Vagina (tissue), 2 donors: ENCODE results near the gene TBCD.

Experiments
- POLR2A ChIP-seq, 2 donors: fragments of 450-650 bp; IDR thresholded peaks; one replicate each; pipeline ENCODE4 v1.6.1; 2017; ENCODE audit warnings: antibody characterized with exemption in 2 of 2, mild to moderate bottlenecking in 2 of 2, moderate library complexity in 2 of 2
- TF ChIP-seq, protein P1 (sequence below), 3 experiments: fragments of 450-650 bp in 2 of 3; fragments of 200-600 bp in 1 of 3; sonication (generic) in 1 of 3; IDR thresholded peaks; one replicate each; pipeline ENCODE4 v1.5.1; 2017 to 2019; ENCODE audit warnings: antibody characterized with exemption in 3 of 3, mild to moderate bottlenecking in 2 of 3, moderate library complexity in 2 of 3

DNA sequence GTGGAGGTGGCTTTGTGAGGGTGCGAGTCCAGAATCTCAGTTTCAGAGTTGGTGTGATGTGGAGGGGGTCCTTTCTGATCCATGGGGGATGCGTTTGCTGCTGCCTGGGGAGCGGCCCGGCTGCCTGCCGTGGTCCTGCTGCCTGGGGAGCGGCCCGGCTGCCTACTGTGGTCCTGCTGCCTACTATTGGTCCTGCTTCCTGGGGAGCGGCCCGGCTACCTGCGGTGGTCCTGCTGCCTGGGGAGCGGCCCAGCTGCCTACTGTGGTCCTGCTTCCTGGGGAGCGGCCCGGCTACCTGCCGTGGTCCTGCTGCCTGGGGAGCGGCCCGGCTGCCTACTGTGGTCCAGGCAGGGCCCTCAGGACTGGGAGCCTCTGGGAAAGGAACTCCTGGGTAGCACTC is 149.5 kb downstream of the TBCD start:
- TF ChIP-seq, protein P1, sequence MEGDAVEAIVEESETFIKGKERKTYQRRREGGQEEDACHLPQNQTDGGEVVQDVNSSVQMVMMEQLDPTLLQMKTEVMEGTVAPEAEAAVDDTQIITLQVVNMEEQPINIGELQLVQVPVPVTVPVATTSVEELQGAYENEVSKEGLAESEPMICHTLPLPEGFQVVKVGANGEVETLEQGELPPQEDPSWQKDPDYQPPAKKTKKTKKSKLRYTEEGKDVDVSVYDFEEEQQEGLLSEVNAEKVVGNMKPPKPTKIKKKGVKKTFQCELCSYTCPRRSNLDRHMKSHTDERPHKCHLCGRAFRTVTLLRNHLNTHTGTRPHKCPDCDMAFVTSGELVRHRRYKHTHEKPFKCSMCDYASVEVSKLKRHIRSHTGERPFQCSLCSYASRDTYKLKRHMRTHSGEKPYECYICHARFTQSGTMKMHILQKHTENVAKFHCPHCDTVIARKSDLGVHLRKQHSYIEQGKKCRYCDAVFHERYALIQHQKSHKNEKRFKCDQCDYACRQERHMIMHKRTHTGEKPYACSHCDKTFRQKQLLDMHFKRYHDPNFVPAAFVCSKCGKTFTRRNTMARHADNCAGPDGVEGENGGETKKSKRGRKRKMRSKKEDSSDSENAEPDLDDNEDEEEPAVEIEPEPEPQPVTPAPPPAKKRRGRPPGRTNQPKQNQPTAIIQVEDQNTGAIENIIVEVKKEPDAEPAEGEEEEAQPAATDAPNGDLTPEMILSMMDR (IDR thresholded peaks at IDR 0.05): no peak
- TF ChIP-seq POLR2A (IDR thresholded peaks at IDR 0.05): no peak
